ENCODE measurements around the gene LIPG.

DNA sequence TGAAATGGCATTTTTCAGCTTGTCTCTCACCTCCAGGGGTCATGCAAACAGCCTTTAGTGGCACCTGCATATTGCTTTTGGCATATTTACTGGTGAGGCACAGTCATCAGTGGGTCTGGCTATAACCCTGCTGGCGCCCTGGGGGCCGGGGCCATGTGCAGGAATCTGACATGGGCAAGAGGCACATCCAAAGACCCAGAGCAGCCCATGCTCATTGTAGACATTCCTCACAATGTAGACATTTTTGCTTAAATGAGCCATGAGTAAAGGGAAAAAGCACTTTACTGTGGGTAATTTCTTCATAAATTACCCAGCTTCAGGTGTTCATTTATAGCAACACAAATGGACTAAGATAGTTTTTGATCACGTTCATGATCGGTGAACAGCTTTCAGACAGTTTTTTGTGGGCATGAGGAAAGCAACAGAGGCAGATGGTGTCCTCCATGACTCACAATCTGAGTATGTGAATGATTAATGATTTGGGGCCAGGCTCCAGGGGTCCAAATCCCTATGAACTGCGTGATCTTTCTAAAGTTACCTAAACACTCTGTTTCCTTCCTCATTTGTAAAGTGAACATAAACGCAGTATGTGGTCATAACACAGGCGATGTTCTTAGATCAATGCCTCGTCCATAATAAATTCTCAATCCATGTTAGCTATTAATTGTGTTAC is 85.8 kb downstream of the LIPG start:
- TF ChIP-seq, protein P1, sequence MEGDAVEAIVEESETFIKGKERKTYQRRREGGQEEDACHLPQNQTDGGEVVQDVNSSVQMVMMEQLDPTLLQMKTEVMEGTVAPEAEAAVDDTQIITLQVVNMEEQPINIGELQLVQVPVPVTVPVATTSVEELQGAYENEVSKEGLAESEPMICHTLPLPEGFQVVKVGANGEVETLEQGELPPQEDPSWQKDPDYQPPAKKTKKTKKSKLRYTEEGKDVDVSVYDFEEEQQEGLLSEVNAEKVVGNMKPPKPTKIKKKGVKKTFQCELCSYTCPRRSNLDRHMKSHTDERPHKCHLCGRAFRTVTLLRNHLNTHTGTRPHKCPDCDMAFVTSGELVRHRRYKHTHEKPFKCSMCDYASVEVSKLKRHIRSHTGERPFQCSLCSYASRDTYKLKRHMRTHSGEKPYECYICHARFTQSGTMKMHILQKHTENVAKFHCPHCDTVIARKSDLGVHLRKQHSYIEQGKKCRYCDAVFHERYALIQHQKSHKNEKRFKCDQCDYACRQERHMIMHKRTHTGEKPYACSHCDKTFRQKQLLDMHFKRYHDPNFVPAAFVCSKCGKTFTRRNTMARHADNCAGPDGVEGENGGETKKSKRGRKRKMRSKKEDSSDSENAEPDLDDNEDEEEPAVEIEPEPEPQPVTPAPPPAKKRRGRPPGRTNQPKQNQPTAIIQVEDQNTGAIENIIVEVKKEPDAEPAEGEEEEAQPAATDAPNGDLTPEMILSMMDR (IDR thresholded peaks at IDR 0.05; ENCODE audit: insufficient read depth, low read length, poor library complexity, severe bottlenecking) = no peak
- no peak for TF ChIP-seq EZH2phosphoT487 (conservative IDR thresholded peaks at IDR 0.05; ENCODE audit: low read length)
